GM23338 (cell line): Measurements from ENCODE around the gene SVIL. TPM values are rescaled to one million over a fixed set of nuclear protein-coding genes. Genes with fewer than 3 reads are reported as not detected.

Experiments used
- CREB1 ChIP-seq: fragments of 250-450 bp; sonication (Bioruptor Pico); IDR thresholded peaks from 2 replicates; pipeline ENCODE4 v1.5.0; 2020; ENCODE audit warnings: low read depth, mild to moderate bottlenecking, moderate library complexity
- EZH2 ChIP-seq: fragments of 200-600 bp; sonication (generic); IDR thresholded peaks from one replicate; pipeline ENCODE4 v1.8.0; 2017; ENCODE audit warnings: antibody characterized with exemption, mild to moderate bottlenecking, low read depth; ENCODE audit not compliant: unreplicated experiment
- EZH2phosphoT487 ChIP-seq: fragments of 200-600 bp; sonication (generic); IDR thresholded peaks from one replicate; pipeline ENCODE4 v1.8.1; 2018; ENCODE audit warnings: antibody characterized with exemption; ENCODE audit not compliant: unreplicated experiment
- STAT1 ChIP-seq: IDR thresholded peaks from one replicate; pipeline ENCODE4 v1.6.1; 2016; ENCODE audit warnings: antibody characterized with exemption; ENCODE audit not compliant: unreplicated experiment
- ZNF331 ChIP-seq: fragments of 250-450 bp; sonication (Bioruptor Pico); IDR thresholded peaks from 2 replicates; pipeline ENCODE4 v1.5.0; 2020; ENCODE audit warnings: low read depth, mild to moderate bottlenecking, moderate library complexity
- ZNF462 ChIP-seq: fragments of 250-450 bp; sonication (Bioruptor Pico); IDR thresholded peaks from 2 replicates; pipeline ENCODE4 v1.5.0; 2020; ENCODE audit warnings: mild to moderate bottlenecking, moderate library complexity
- polyA plus RNA-seq: library from polyadenylated mRNA; unstranded; fragments of >200 nt; fragmentation: Nextera tagmentation; extraction: Ambion mirVana; gene quantifications from 2 replicates; pipeline ENCODE4 v1.2.1, GENCODE V29; 2016
- total RNA-seq: library from RNA; depleted of rRNA; stranded (reverse); fragments of >200 nt; shearing (Covaris generic); gene quantifications from 2 replicates; pipeline ENCODE4 v1.2.3, GENCODE V29; 2014
- TF ChIP-seq, protein P1 (sequence below), 2 experiments: fragments of 200-600 bp in 1 of 2; sonication (generic) in 1 of 2; conservative IDR thresholded peaks; 2 replicates each; pipeline versions ENCODE4 v1.5.1 to v1.6.1; 2016 to 2017; ENCODE audit warnings: antibody characterized with exemption in 2 of 2, low read depth in 2 of 2, mild to moderate bottlenecking in 2 of 2, moderate library complexity in 1 of 2
- TF ChIP-seq, protein P2 (sequence below): IDR thresholded peaks from one replicate; pipeline ENCODE4 v1.6.1; 2018; ENCODE audit warnings: antibody characterized with exemption; ENCODE audit not compliant: unreplicated experiment

The SVIL gene
- total and polyA plus RNA-seq, 2 experiments from 2014 or later: 8.8 to 34.9 TPM

- no peak for TF ChIP-seq ZNF462 (CRISPR knock-in tag)
- TF ChIP-seq STAT1: no peak
- no peak for TF ChIP-seq ZNF331 (CRISPR knock-in tag)
- TF ChIP-seq, protein P1, sequence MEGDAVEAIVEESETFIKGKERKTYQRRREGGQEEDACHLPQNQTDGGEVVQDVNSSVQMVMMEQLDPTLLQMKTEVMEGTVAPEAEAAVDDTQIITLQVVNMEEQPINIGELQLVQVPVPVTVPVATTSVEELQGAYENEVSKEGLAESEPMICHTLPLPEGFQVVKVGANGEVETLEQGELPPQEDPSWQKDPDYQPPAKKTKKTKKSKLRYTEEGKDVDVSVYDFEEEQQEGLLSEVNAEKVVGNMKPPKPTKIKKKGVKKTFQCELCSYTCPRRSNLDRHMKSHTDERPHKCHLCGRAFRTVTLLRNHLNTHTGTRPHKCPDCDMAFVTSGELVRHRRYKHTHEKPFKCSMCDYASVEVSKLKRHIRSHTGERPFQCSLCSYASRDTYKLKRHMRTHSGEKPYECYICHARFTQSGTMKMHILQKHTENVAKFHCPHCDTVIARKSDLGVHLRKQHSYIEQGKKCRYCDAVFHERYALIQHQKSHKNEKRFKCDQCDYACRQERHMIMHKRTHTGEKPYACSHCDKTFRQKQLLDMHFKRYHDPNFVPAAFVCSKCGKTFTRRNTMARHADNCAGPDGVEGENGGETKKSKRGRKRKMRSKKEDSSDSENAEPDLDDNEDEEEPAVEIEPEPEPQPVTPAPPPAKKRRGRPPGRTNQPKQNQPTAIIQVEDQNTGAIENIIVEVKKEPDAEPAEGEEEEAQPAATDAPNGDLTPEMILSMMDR (conservative IDR thresholded peaks at IDR 0.05; ENCODE audit: low read depth in 2 of 2): no peak
- TF ChIP-seq, protein P2, sequence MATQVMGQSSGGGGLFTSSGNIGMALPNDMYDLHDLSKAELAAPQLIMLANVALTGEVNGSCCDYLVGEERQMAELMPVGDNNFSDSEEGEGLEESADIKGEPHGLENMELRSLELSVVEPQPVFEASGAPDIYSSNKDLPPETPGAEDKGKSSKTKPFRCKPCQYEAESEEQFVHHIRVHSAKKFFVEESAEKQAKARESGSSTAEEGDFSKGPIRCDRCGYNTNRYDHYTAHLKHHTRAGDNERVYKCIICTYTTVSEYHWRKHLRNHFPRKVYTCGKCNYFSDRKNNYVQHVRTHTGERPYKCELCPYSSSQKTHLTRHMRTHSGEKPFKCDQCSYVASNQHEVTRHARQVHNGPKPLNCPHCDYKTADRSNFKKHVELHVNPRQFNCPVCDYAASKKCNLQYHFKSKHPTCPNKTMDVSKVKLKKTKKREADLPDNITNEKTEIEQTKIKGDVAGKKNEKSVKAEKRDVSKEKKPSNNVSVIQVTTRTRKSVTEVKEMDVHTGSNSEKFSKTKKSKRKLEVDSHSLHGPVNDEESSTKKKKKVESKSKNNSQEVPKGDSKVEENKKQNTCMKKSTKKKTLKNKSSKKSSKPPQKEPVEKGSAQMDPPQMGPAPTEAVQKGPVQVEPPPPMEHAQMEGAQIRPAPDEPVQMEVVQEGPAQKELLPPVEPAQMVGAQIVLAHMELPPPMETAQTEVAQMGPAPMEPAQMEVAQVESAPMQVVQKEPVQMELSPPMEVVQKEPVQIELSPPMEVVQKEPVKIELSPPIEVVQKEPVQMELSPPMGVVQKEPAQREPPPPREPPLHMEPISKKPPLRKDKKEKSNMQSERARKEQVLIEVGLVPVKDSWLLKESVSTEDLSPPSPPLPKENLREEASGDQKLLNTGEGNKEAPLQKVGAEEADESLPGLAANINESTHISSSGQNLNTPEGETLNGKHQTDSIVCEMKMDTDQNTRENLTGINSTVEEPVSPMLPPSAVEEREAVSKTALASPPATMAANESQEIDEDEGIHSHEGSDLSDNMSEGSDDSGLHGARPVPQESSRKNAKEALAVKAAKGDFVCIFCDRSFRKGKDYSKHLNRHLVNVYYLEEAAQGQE: no peak
- TF ChIP-seq EZH2: no peak
- TF ChIP-seq EZH2phosphoT487: no peak
- no peak for TF ChIP-seq CREB1 (CRISPR knock-in tag)
Measured at GRCh38 chr10:29671968-29672367, 37.2 kb upstream of the SVIL start (continued).
